Measurements from ENCODE around the gene SPHK1.

DNA sequence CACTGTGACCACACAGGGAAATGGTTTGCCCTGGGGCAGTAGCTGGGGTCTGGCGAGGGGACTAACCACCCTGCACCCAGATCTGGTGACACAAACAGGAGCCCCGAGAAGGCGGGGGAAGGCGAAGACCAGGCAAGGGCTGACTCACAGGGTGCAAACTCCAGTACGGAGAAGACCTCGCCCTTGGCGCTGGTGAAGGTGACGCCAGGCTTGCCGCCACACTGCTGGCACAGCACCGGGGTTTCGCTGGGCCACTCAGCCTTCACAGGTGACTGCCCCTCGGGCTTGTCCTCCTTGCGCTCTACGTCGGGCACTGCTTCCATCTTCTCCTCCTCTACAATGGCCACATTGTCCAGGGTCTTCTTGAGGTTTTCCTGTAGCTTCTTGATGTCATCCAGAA, 11.6 kb downstream of the SPHK1 start:
- TF ChIP-seq, protein P1, sequence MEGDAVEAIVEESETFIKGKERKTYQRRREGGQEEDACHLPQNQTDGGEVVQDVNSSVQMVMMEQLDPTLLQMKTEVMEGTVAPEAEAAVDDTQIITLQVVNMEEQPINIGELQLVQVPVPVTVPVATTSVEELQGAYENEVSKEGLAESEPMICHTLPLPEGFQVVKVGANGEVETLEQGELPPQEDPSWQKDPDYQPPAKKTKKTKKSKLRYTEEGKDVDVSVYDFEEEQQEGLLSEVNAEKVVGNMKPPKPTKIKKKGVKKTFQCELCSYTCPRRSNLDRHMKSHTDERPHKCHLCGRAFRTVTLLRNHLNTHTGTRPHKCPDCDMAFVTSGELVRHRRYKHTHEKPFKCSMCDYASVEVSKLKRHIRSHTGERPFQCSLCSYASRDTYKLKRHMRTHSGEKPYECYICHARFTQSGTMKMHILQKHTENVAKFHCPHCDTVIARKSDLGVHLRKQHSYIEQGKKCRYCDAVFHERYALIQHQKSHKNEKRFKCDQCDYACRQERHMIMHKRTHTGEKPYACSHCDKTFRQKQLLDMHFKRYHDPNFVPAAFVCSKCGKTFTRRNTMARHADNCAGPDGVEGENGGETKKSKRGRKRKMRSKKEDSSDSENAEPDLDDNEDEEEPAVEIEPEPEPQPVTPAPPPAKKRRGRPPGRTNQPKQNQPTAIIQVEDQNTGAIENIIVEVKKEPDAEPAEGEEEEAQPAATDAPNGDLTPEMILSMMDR (IDR thresholded peaks at IDR 0.05): no peak
- no peak for TF ChIP-seq POLR2A (IDR thresholded peaks at IDR 0.05)
